Measurements from ENCODE around the gene TPGS1.

The TPGS1 gene

DNA sequence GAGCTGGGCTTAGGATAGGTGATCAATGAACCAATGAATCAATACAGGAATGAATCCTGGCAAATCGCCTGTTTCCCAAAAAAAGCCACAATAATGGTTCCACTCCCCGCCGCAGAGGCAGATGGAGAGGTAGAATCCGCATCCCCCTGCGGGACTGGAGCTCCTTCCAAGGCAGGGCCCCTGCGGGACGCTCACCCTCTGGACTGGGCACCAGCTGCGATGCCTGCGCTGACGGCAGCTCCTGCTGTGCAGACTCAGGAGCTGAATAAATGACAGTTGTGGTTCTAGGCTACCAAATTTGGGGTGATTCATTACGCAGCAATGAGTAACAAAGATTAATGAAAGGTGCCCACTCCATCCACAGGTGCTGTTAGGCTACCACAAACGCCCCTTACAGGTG, 15.4 kb downstream of the TPGS1 start:
- DNase-seq = no peak

DNA sequence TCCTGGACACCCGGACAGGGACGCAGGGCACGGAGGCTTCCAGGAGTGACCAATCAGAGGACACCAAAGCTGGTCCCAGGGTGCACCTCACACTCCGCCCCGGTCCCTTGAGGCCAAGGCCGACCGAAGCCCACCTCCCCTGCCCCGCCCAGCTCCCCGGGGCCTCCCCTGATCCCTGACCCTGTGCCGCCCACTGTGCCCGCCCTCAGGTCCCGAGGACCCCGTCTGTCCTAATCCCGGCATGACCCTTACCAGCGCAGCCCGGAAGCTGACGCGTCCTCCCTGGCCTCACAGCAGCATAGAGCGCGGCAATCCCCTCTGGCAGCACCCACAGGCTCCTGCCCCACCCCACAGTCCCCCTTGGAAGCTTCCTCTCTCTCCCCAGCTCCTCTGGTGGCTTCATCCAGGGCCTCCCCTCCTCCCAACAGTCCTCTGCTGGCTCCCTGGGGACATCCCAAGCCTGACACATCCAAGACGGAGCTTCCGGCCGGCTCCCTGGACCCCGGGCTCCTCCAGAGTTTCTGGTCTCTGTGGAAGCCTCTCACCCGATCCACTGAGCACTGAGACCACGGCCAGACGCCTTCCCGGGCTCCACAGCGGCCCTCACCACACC, 16.9 kb downstream of the TPGS1 start:
- no peak for DNase-seq

DNA sequence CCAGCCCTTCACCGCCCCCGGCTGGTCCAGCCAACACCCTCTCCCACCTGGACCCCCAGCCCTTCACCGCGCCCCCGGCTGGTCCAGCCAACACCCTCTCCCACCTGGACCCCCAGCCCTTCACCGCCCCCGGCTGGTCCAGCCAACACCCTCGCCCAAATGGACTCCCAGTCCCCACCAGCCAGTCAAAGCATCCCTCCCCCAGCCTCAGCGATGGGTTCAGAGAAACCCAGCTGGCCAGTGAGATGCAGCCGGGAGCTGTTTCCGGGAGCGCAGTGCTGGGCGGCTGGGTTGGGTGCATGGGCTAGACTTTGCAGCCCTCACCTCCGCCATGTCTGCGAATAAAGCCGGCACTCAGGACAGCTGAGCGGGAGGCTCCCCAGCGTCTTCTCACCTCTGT, 17.7 kb downstream of the TPGS1 start:
- DNase-seq = no peak

DNA sequence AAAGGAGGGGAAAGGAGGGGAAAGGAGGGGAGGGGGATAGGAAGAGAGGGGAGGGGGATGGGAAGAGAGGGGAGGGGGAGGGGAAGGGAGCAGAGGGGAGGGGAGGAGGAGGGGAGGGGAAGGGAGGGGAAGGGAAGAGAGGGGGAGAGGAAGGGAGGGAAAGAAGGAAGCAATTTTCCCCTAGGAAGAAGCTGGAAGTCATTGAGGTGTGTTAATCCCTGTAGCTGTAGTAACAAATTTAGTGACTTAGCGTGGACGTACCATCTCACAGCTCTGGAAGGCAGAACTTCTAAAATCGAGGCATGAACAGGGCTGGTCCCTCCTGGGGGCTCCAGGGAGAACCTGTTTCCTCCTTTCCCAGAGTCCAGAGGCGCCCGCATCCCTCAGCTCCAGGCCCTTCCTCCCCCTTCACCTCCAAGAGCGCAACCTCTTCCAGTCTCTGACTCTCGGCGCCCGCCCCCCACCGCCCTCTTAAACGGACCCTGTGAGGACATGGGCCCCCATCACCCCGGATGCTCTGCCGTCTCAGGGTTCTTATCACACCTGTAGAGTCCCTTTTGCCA, 18.6 kb downstream of the TPGS1 start:
- DNase-seq = no peak

DNA sequence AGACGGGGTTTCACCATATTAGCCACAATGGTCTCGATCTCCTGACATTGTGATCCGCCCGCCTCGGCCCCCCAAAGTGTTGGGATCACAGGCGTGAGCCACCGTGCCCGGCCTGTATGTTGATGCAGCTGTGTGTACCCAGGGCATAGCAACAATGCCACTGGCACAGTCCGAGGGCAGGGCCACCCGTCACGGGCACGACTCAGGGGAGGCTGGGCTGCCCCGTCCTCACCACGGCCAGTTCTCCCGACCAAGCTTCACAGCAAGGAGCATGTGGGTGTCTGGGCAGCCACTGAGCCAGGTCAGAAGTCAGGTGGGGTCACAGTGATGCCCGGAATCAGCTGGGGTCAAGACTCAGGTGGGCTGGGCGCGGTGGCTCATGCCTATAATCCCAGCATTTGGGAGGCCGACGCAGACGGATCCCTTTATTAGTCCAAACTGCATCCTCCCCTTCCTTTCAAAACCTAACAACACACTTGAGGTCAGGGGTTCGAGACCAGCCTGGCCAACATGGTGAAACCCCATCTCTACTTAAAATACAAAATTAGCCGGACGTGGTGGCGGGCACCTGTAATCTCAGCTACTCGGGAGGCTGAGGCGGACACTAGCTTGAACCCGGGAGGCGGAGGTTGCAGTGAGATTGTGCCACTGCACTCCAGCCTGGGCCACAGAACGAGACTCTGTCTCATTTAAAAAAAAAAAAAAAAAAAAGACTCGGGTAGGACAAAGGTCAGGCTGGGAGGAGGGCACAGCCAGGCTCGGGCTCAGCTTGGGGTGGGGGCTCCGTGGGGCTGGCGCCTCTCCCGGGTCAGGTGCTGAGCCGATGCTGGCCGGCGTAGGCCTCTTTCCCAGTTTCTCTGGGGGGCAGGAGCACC, 23.1 kb downstream of the TPGS1 start:
- DNase-seq = no peak

DNA sequence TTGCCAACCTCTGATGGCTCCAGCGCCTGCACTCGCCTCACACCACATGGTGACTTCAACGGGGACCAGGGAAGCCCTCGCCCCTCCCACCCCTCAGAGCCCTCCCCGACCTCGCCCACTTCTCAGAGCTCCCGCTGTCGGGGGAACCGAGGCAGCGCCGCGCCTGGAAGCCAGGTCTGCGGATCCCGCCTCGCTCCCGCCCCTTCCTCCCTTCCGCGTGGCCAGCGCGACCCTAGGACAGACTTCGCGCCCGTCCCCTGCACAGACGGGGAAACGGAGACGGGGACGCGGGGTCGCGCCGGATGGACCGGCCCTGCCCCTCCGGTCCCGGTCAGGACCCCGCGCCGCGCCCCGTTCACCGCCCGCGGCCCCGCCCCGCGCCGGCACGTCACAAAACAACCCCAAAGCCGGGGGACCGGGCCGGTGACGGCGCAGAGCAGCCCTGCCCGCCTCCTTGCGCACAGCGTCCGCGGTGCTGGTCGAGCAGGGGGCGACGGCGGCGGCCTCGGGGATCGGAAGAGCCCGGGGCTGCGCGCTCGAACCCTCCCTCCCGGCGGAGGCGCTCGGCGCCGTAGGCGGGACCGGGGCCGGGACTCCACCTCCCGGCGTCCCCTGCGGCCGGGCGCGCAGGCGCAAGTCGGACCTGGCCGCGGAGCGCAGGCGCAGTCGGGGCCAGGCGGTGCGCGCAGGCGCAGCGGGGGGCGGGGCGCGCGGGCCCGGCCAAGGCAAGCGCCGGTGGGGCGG, 23.9 kb downstream of the TPGS1 start:
- DNase-seq = peak; percentile 54

DNA sequence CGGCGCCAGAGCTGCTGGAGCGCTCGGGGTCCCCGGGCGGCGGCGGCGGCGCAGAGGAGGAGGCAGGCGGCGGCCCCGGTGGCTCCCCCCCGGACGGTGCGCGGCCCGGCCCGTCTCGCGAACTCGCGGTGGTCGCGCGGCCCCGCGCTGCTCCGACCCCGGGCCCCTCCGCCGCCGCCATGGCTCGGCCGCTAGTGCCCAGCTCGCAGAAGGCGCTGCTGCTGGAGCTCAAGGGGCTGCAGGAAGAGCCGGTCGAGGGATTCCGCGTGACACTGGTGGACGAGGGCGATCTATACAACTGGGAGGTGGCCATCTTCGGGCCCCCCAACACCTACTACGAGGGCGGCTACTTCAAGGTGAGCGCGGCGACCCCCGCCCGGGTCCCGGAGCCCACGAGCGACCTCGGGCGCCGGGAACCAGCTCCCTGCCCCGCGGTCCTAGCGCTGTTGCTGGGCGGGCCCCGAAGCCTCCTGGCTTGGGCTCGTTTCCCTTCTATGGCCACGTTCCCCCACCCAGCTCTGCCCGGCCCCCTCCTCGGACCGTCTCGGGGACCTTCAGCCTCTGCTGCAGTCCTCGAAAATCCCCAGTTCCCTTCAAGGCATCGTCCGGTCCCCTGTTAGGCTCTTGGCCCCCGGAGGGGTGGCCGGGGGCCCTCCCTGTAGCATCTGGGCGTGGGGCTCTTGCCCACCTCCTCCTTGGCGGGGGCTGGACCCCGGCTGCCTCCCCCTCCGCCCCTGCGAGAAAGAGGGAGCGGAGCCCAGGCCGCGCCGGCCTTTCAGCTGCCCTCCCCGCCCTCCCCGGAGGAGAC, 24.7 kb downstream of the TPGS1 start, which contains the start of gene CDC34:
CDC34 (plus strand) TSS at position 8 of the 808 bp plus-strand sequence; CDS start at position 180, 172 bp downstream.
- DNase-seq = no peak

DNA sequence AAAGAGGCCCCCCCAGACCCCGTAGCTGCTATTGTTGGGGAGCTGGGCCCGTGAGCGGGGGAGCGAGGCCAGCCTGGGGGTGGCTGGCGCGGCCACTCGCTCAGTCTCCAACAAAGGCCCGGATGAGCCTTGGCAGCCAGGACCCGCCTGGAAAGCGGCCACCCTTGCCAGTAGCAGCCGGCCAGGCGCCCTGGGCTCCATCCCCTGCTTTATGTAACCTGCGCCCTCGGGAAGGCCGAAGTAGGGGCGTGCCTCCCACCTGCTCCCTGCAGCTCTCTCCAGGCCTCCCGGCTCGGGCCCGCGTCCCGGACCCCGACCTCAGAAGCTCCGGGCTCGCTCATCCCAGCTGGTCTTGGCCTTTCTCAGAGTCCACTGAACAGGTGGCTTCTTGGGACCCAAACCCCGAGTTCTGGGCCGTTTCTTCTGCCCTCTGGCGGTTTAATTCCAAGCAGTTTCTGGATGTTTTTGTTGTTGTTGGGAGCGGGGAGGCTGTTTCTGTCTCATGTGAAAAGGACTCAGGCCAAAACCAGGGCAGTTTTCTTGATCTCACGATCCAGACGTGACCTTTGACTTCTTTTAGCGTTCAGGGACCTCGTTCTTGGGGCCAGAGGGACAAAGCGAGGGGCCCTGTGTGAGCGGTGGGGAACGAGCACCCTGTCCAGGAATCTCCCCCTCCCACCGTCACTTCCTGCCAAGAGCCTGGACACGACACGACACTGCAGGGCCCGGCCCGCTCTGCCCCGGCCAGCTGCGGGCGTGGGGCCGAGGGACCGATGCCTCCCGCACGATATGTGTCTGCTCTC, 25.5 kb downstream of the TPGS1 start:
- DNase-seq = peak; percentile 33

DNA sequence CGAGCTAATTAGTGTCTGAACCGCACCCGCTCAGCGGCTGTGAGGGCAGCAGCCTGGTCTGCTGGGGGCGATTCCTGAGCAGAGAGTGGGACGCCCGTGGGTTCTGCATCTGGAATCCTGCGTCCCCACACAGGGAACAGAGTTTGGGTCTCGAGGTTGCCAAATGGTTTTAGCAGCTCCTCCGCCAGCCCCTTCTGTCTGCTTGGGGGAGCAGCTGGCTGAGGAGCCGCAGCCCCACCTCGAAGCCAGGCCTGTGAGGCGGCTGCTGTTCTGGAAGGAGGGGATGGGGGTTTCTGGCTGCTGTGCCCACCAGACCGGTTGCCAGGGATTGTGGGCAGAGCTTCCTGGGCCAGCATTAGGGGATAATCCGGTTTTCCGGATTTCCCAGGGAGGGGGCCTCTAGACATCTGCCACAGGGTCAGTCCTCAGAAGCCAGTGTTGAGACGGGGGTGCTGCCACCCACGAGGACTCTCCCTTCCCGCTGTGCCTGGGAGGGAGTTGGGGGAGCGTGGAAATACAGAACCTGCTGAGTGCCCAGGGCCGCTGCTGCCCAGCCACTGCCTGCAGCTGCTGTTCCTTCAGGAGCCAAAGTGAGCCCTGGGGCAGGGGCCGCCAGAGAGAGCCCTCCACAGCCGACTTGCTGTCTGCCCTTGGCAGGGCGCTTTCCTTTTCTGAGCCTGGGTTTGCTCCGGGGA, 26.2 kb downstream of the TPGS1 start:
- DNase-seq = no peak

DNA sequence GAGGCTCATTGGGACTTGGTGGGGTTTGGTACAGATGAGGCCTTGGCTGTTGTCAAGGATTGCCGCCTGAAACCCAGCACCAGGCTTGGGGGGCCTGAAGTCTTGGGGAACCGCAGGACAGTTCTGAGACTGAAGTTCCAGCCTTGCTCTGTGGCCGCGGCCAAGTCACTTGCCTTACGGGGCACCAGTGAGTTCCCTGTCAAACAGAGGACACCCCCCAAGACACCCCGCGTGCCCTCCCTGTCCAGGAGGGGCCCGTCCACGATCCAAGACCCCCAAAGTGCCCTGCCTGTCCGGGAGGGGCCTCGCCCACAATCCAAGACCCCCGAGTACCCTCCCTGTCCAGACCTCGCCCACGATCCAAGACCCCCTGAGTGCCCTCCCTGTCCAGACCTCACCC, 26.8 kb downstream of the TPGS1 start:
- no peak for DNase-seq

DNA sequence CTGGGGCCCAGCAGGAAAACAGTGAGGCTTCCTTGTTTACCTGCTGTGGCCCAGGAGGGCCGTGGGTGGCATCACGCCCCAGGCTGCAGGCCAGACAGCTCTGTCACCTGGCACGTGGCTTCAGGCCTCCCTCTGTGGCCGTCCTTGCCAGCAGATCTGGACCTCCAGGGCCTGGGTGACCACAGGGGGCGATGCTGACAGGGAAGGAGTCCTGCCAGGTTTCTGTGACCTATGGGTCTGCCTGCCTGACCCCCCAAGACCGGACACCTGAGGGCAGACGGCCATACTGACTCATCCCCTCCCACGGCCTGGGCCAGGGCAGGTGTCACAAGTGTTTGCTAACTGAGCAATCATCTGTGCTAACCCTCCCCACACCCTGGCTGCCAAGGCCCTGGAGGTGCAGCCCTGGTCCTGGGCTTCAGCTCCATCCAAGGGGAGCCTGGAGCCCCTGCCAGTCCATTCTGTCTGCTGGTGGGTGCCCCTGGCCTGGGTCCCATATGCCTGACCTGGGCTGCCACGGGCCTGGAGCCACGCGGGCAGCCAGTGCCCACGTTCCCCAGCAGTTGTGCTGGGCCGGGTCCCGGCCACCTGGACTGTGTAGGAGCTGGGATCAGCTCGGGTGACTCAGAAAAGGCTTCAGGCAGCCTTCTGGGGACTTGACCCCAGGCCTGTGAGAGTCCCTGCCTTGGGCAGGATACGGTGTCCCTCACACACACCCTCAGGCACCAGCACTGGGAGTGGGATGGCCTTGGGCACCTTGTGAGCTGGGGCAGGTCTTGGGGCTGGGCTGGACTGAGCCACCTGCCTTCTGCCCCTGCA, 27.9 kb downstream of the TPGS1 start:
- DNase-seq = no peak

DNA sequence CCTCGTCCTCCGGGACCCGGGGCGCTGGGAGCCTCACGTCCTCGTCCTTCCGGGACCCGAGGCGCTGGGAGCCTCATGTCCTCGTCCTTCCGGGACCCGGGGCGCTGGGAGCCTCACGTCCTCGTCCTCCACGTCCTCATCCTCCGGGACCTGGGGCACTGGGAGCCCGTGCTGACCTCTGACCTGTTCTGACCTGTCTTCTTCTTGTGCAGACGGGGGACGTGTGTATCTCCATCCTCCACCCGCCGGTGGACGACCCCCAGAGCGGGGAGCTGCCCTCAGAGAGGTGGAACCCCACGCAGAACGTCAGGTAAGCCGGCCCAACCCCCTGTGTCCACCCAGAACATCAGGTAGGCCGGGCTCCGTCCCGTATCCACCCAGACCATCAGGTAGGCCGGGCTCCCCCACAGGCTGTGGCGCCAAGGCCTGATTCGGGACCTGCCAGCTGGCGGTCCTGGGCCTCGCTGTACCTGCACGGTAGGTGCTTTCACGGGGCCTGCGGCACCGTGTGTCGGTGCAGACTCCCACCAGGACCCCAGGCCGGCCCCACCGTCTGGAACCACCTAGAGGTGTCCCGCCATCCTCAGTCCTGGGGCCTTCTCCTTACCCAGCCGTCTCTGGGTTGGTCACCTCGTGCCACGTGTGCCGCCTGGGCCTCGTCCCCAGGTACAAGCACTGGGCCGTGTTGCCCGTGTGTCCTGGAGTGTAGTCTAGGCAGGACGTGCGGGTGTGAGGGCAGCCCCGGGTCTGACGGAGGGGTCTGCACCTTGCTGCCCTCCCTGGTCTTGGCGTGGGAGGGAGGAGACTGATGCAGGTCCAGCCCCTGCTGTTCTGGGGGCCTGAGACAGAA, 29.0 kb downstream of the TPGS1 start:
- DNase-seq = no peak

DNA sequence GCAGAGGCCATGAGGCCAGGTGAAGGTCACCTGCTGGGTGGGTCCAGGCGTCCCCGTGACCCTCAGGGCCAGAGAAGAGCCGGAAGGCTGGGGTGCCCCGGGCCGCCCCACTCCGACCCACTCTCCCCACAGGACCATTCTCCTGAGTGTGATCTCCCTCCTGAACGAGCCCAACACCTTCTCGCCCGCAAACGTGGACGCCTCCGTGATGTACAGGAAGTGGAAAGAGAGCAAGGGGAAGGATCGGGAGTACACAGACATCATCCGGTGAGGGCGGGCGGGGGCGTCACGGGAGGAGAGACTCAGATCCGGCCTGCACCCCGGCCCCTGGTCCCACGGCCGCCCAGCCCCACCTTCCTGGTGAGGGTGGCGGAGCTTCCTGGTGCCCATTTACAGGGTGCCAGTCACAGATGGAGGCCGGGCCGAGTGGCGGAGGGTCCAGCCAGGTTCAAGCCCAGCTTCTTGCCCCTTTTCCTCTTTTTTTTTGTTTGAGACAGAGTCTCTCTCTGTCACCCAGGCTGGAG, 29.6 kb downstream of the TPGS1 start:
- DNase-seq = no peak

DNA sequence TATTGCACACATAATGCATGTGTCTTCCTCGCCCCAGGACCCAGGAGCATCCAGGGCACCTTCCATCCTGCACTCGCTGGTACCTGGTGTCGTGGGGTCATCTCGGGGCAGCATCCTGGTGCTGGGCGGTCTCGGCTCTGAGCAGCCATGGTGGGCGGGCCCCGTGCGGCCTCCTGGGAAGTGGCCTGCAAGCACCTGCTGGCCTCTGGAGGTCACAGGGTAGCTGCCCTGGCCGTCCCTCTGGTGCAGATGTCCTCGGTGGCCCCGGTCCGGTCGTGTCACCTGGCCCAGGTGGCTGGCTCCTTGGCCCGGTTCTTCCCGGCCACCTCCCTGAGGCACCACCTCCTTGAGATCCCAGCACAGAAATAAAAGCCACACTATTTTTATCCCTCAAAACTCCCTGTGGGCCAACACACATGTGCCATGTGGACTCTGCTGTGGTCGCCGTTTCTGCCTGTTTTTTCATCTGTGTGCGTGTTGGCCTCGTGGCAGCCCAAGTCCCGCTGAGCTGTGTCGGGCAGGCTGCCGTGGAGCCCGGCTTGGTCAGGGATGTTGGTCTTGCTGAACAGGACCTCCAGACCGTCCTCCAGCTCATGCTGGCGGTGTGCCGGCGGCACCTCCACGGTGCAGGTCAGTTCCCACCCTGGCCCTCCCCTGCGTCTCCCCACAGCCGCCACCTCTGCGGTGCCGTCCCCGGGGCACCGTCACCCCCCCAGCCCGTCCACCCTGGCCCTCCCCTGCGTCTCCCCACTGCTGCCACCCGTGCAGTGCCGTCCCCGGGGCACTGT, 31.5 kb downstream of the TPGS1 start:
- no peak for DNase-seq

DNA sequence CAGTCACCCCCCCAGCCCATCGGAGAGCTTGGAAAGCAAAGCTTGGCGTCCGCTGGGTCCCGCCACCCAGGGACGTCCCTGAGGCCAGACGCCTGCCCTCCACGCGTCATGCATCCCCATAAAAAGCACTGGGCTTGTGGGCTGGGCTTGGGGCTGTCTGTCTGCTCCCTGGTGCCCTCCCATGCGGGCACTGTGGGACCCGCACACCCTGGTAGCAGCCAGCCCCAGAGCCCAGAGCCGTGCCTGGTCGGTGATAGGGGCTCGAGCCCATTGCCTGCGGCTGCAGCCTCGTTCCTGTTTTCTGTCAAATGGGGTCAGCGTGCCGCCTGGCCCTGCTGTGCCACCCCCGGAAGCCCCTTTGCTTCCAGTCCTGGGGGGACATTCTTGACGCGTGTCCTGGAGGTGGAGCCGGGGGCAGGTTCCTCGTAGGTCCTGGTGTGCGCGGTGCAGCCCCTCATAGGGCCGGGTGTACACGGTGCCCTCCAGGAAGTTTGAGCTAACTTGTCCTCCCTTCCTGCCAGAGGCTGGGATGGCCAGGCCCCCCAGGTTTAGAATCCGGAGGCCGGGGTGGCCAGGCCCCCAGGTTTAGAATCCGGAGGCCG, 32.2 kb downstream of the TPGS1 start:
- DNase-seq = no peak

DNA sequence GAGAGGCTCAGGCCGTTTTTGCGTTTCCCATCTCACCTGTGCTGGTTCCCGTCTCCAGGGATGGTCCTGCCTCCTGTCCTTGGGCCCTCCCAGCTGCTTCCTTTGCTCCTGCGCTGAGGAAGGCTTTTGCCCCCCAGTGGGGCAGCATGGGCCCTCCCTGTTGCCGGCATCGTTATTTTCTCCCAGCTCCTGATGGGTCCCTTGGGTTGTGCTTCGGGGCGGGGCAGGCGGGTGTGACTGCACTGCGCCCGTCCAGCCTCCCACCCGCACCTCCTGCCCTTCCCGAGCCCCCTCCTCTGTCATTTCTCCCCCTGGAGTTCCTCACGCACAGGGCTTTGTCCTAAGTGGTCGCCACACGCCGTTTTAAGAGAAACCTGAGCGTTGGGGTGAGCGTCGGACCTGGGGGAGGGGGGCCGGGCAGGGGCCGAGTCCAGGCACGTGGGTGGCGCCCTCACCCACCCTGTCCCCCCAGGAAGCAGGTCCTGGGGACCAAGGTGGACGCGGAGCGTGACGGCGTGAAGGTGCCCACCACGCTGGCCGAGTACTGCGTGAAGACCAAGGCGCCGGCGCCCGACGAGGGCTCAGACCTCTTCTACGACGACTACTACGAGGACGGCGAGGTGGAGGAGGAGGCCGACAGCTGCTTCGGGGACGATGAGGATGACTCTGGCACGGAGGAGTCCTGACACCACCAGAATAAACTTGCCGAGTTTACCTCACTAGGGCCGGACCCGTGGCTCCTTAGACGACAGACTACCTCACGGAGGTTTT, 33.8 kb downstream of the TPGS1 start:
- no peak for DNase-seq

DNA sequence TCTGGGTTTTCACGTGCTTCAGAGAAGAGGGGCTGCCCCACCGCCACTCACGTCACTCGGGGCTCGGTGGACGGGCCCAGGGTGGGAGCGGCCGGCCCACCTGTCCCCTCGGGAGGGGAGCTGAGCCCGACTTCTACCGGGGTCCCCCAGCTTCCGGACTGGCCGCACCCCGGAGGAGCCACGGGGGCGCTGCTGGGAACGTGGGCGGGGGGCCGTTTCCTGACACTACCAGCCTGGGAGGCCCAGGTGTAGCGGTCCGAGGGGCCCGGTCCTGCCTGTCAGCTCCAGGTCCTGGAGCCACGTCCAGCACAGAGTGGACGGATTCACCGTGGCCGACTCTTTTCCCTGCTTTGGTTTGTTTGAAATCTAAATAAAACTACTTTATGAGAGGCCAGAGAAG, 34.4 kb downstream of the TPGS1 start:
- DNase-seq = no peak

Data from NCI-H226 (cell line).